Kidney (tissue), 14 donors: ENCODE measurements around the gene COBL. TPM values are rescaled to one million over a fixed set of nuclear protein-coding genes. Genes with fewer than 3 reads are reported as not detected.

Experiments used
- DNase-seq, 5 donors: peaks; one replicate each; pipeline ENCODE4 v3.0.0-alpha.2; 2013 to 2020
- FAIRE-seq: peaks from 2 replicates; lab custom pipeline; 2012; peaks lifted over from hg19 to GRCh38; lab: Jason Lieb, UNC
- H3K27ac ChIP-seq, 2 donors: one replicate each; pipeline ENCODE4 v1.7.0; 2013; ENCODE audit warnings: low read depth in 2 of 2, low read length in 2 of 2, inconsistent platforms in 1 of 2
- H3K27me3 ChIP-seq: one replicate; pipeline ENCODE4 v1.7.1; 2013; ENCODE audit warnings: low read length, inconsistent platforms; ENCODE audit not compliant: control insufficient read depth, insufficient read depth
- H3K36me3 ChIP-seq, 3 donors: one replicate each; pipeline versions ENCODE4 v1.7.0 to v1.7.1; 2013; ENCODE audit warnings: low read length in 3 of 3, control low read depth in 1 of 3, inconsistent platforms in 1 of 3; ENCODE audit not compliant: insufficient read depth in 3 of 3, control insufficient read depth in 2 of 3
- H3K4me1 ChIP-seq, 3 donors: one replicate each; pipeline versions ENCODE4 v1.7.0 to v1.7.1; 2013; ENCODE audit warnings: low read length in 3 of 3, inconsistent platforms in 1 of 3, low read depth in 1 of 3; ENCODE audit not compliant: control insufficient read depth in 2 of 3, insufficient read depth in 2 of 3
- H3K4me3 ChIP-seq, 3 donors: one replicate each; pipeline versions ENCODE4 v1.7.0 to v1.8.1; 2013; ENCODE audit warnings: low read length in 3 of 3, control low read depth in 1 of 3, inconsistent platforms in 1 of 3
- H3K9ac ChIP-seq, 3 donors: one replicate each; pipeline versions ENCODE4 v1.7.0 to v1.7.1; 2013; ENCODE audit warnings: low read length in 3 of 3, control low read depth in 1 of 3, inconsistent platforms in 1 of 3
- H3K9me3 ChIP-seq, 3 donors: one replicate each; pipeline versions ENCODE4 v1.7.0 to v1.7.1; 2013; ENCODE audit warnings: low read length in 3 of 3, control low read depth in 1 of 3, inconsistent platforms in 1 of 3; ENCODE audit not compliant: control insufficient read depth in 2 of 3, insufficient read depth in 1 of 3
- CTCF ChIP-seq: IDR thresholded peaks from 3 replicates; pipeline ENCODE4 v1.5.1; 2012; ENCODE audit warnings: mild to moderate bottlenecking, moderate library complexity, borderline replicate concordance; ENCODE audit not compliant: insufficient read depth; ENCODE audit errors: extremely low read depth
- intact Hi-C: fragments of 100-400 bp; cut with DNase I; formaldehyde crosslinking; loops from one replicate; pipeline ENCODE4 v1.11.1; 2022
- polyA plus RNA-seq: library from polyadenylated mRNA; stranded (reverse); fragments of 350-450 nt; fragmentation: Illumina TruSeq; extraction: RNeasy Lipid Tissue Mini Kit (QIAGEN cat#74804); gene quantifications from one replicate; pipeline ENCODE4 v1.2.3, GENCODE V29; 2014; ENCODE audit warnings: low read depth, low replicate concordance; ENCODE audit not compliant: insufficient read depth
- total RNA-seq: library from RNA; stranded (reverse); fragmentation: NEBNext Ultra II Directional; extraction: Animal tissue kit (Norgen Biotek cat#: 25700); gene quantifications from one replicate; pipeline ENCODE4 v1.2.1, GENCODE V29; 2021
- donor health status: control.
- donor health status: control.
- donor health status: control.
- donor health status: control.
- donor health status: control.
- donor health status: DM: yes; HTN: yes; CAD: no.
- donor health status: Normal renal cell carcinoma (clear cell type).

COBL gene
- total and polyA plus RNA-seq, 2 donors from 2014 or later, result 9.8 to 42.7 TPM

- peaks cover 0 to 4% (median 0%) of the 10 kb centered on the region in 3 donors for H3K4me1 ChIP-seq
- DNase-seq (peak in 2 of 5 donors; percentile 69 to 73), FAIRE-seq (no peak)
- no peaks in the 10 kb centered on the region for H3K27me3 ChIP-seq
- intact Hi-C loops, result no loop called here
- H3K27ac ChIP-seq, result no peak overlapping the region
- H3K9me3 ChIP-seq, result no peaks in the 10 kb centered on the region
- no peak overlapping the region for H3K9ac ChIP-seq
- H3K4me3 ChIP-seq, result no peak overlapping the region
- no peak for TF ChIP-seq CTCF
- H3K36me3 ChIP-seq, result no peaks in the 10 kb centered on the region
Measured at GRCh38 chr7:51352174-51353100, 35.8 kb upstream of the COBL start.

GRCh38 chr7:51351661-51352060 is 35.1 kb upstream of the COBL start:
- FAIRE-seq, result no peak
- Histone ChIP-seq H3K27ac (no peak overlapping the region), H3K9me3 (no peaks in the 10 kb centered on the region), H3K9ac (no peak overlapping the region), H3K36me3 (no peaks in the 10 kb centered on the region), H3K4me3 (no peak overlapping the region), H3K27me3 (no peaks in the 10 kb centered on the region), H3K4me1 (peaks cover 0 to under 1% (median 0%) of the 10 kb centered on the region in 3 donors)
- no peak for TF ChIP-seq CTCF
- intact Hi-C loops, result no loop called here
- no peak for DNase-seq

- no peaks in the 10 kb centered on the region for H3K4me1 ChIP-seq
- FAIRE-seq, result no peak
- intact Hi-C loops, result no loop called here
- H3K36me3 ChIP-seq, result no peaks in the 10 kb centered on the region
- no peaks in the 10 kb centered on the region for H3K27me3 ChIP-seq
- no peak for TF ChIP-seq CTCF
- H3K9me3 ChIP-seq, result no peaks in the 10 kb centered on the region
- no peak overlapping the region for H3K4me3 ChIP-seq
- no peak for DNase-seq
- H3K27ac ChIP-seq, result no peak overlapping the region
- no peak overlapping the region for H3K9ac ChIP-seq
Measured at GRCh38 chr7:51350546-51350896, 33.9 kb upstream of the COBL start.
